HepG2 (cell line): Measurements from ENCODE around the gene LSM12. TPM values are rescaled to one million over a fixed set of nuclear protein-coding genes. Genes with fewer than 3 reads are reported as not detected.

Experiments
- ATAC-seq: fragments of 200-7000 bp; cut with Tn5 transposase; 3 replicates; pipeline ENCODE4 v1.9.1; 2020; ENCODE audit warnings: mild to moderate bottlenecking, moderate library complexity
- BruUV-seq: library from RNA; stranded (reverse); fragments of 400-500 nt; replicated peaks from 2 replicates; lab custom pipeline; 2021; lab: Mats Ljungman, UMichigan
- CTCF ChIA-PET: fragments of 300-600 bp; formaldehyde crosslinking; extraction: SDS; loops from one replicate; lab custom pipeline; 2021; ENCODE audit warnings: low total read pairs, inconsistent platforms, low intra/inter-chr PET ratio; lab: Yijun Ruan, JAX
- POLR2A ChIA-PET: fragments of 350-600 bp; sonication (Branson Sonifier 250); formaldehyde crosslinking; loops from one replicate; lab custom pipeline; 2020; ENCODE audit warnings: antibody characterized with exemption, inconsistent platforms; lab: Yijun Ruan, JAX
- DNase-seq: peaks from one replicate; pipeline ENCODE4 v3.0.0-alpha.2; 2015; ENCODE audit warnings: low spot score
- FAIRE-seq: peaks from 3 replicates; lab custom pipeline; 2011; peaks lifted over from hg19 to GRCh38; lab: Jason Lieb, UNC
- H2AFZ ChIP-seq: one replicate; pipeline ENCODE4 v1.6.1; 2011; ENCODE audit warnings: low read length, inconsistent platforms
- H3K27ac ChIP-seq: fragments of 300-600 bp; 3 replicates; pipeline ENCODE4 v1.8.0; 2011; ENCODE audit warnings: mixed run types, mild to moderate bottlenecking, mixed read lengths, low read length, inconsistent platforms; ENCODE audit not compliant: insufficient read depth; ENCODE audit errors: extremely low read length
- H3K27me3 ChIP-seq, 2 experiments: fragments of 200-600 bp in 1 of 2; 2 replicates in 1 of 2; 3 replicates in 1 of 2; pipeline versions ENCODE4 v1.6.0 to v1.8.0; 2011; ENCODE audit warnings: low read length in 2 of 2, mild to moderate bottlenecking in 2 of 2, moderate library complexity in 2 of 2, inconsistent platforms in 1 of 2; ENCODE audit not compliant: insufficient read depth in 2 of 2, control insufficient read depth in 1 of 2
- H3K36me3 ChIP-seq, 2 experiments: fragments of 200-600 bp in 1 of 2; replicated peaks in 1 of 2; 2 replicates in 1 of 2; 3 replicates in 1 of 2; pipeline versions ENCODE4 v1.5.1 to v1.8.0; 2011; ENCODE audit warnings: low read length in 2 of 2, inconsistent platforms in 1 of 2; ENCODE audit not compliant: insufficient read depth in 2 of 2, control insufficient read depth in 1 of 2
- H3K4me1 ChIP-seq: 2 replicates; pipeline ENCODE4 v1.5.1; 2012; ENCODE audit warnings: low read length, inconsistent platforms; ENCODE audit not compliant: insufficient read depth
- H3K4me2 ChIP-seq: 2 replicates; pipeline ENCODE4 v1.6.0; 2011; ENCODE audit warnings: low read depth, low read length, inconsistent platforms
- H3K4me3 ChIP-seq, 3 experiments: fragments of 200-600 bp in 1 of 3; sonication (generic), shearing (Covaris generic) in 1 of 3; replicated peaks in 1 of 3; 2 replicates each; pipeline ENCODE4 v1.5.1; 2011 to 2016; ENCODE audit warnings: low read length in 3 of 3, inconsistent platforms in 2 of 3, low read depth in 2 of 3, mild to moderate bottlenecking in 2 of 3, control low read depth in 1 of 3, mixed read lengths in 1 of 3; ENCODE audit not compliant: insufficient read depth in 1 of 3
- H3K79me2 ChIP-seq: one replicate; pipeline ENCODE4 v1.6.1; 2011; ENCODE audit warnings: low read length, inconsistent platforms; ENCODE audit not compliant: insufficient read depth
- H3K9ac ChIP-seq: 2 replicates; pipeline ENCODE4 v1.6.0; 2011; ENCODE audit warnings: mild to moderate bottlenecking, low read depth, low read length, inconsistent platforms; ENCODE audit not compliant: insufficient read depth
- H3K9me3 ChIP-seq: 2 replicates; pipeline ENCODE4 v1.5.1; 2012; ENCODE audit warnings: mild to moderate bottlenecking, low read length
- H4K20me1 ChIP-seq: 2 replicates; pipeline ENCODE4 v1.6.0; 2011; ENCODE audit warnings: inconsistent platforms, mild to moderate bottlenecking, low read length, moderate library complexity; ENCODE audit not compliant: insufficient read depth
- CBX1 ChIP-seq: IDR thresholded peaks from one replicate; pipeline ENCODE4 v1.6.1; 2016; ENCODE audit warnings: antibody characterized with exemption, low read depth
- HNRNPLL ChIP-seq: fragments of 200-400 bp; formaldehyde crosslinking; IDR thresholded peaks from 2 replicates; pipeline ENCODE4 v1.6.1; 2017; ENCODE audit warnings: mild to moderate bottlenecking, low read depth, low read length; ENCODE audit not compliant: poor library complexity, severe bottlenecking
- IRF9 ChIP-seq: sonication (generic); formaldehyde crosslinking; IDR thresholded peaks from 2 replicates; pipeline ENCODE4 v1.8.0; 2022; ENCODE audit warnings: missing genetic modification reagents, mild to moderate bottlenecking, borderline replicate concordance
- ISX ChIP-seq: sonication (generic); formaldehyde crosslinking; conservative IDR thresholded peaks from 2 replicates; pipeline ENCODE4 v1.5.0; 2020; ENCODE audit warnings: missing genetic modification reagents
- NFIC ChIP-seq: IDR thresholded peaks from 2 replicates; pipeline ENCODE4 v1.6.1; 2012; ENCODE audit warnings: mild to moderate bottlenecking, low read length, inconsistent platforms
- RBM22 ChIP-seq: fragments of 200-400 bp; formaldehyde crosslinking; optimal IDR thresholded peaks from 2 replicates; pipeline ENCODE3; 2017; ENCODE audit warnings: mild to moderate bottlenecking, low read length, moderate library complexity
- ZBTB14 ChIP-seq: sonication (generic); formaldehyde crosslinking; IDR thresholded peaks from 2 replicates; pipeline ENCODE4 v1.4.0; 2020; ENCODE audit warnings: missing genetic modification reagents
- ZC3H4 ChIP-seq: sonication (generic); formaldehyde crosslinking; IDR thresholded peaks from 2 replicates; pipeline ENCODE4 v1.4.0; 2020; ENCODE audit warnings: missing genetic modification reagents, borderline replicate concordance
- ZFP91 ChIP-seq: sonication (generic); formaldehyde crosslinking; IDR thresholded peaks from 2 replicates; pipeline ENCODE4 v1.9.0; 2022; ENCODE audit warnings: missing genetic modification reagents, mild to moderate bottlenecking, borderline replicate concordance
- ZNF275 ChIP-seq: sonication (generic); formaldehyde crosslinking; IDR thresholded peaks from 2 replicates; pipeline ENCODE4 v1.8.0; 2022; ENCODE audit warnings: missing genetic modification reagents, mild to moderate bottlenecking, inconsistent platforms, borderline replicate concordance
- ZNF282 ChIP-seq: fragments of 450-650 bp; IDR thresholded peaks from 2 replicates; pipeline ENCODE4 v1.6.1; 2018; ENCODE audit not compliant: partially characterized antibody
- ZNF576 ChIP-seq: sonication (generic); formaldehyde crosslinking; IDR thresholded peaks from 2 replicates; pipeline ENCODE4 v1.4.0; 2020; ENCODE audit warnings: mild to moderate bottlenecking, missing genetic modification reagents
- ZNF629 ChIP-seq: sonication (generic); formaldehyde crosslinking; conservative IDR thresholded peaks from 2 replicates; pipeline ENCODE4 v1.5.0; 2020; ENCODE audit warnings: missing genetic modification reagents
- WGBS: methylation state at CpG from one replicate; pipeline ENCODE4 v1.1.6; 2017; ENCODE audit warnings: low lambda C conversion rate; 5-methylcytosine and 5-hydroxymethylcytosine counted together
- in situ Hi-C: cut with HindIII; loops from 2 replicates; pipeline ENCODE4 v1.10.0; 2017; ENCODE audit warnings: low pct_unique_long_range_greater_than_20kb; ENCODE audit not compliant: extremely low pct_ligation_motif_present
- intact Hi-C: fragments of 100-400 bp; cut with micrococcal nuclease; formaldehyde crosslinking; loops from one replicate; pipeline ENCODE4 v1.10.0; 2022; ENCODE audit not compliant: unreplicated experiment
- polyA plus RNA-seq, 8 experiments: library from polyadenylated mRNA; depleted of rRNA in 3 of 8; stranded (reverse) in 7 of 8; unstranded in 1 of 8; fragments of >200 nt; fragmentation: Illumina TruSeq in 4 of 8; extraction: Trizol in 4 of 8; gene quantifications; 2 replicates each; pipeline versions ENCODE4 v1.2.1 to v1.2.3, GENCODE V29; 2011 to 2016; ENCODE audit warnings: low read depth in 4 of 8, missing spikeins in 1 of 8, mixed read lengths in 1 of 8; ENCODE audit not compliant: insufficient read depth in 1 of 8
- total RNA-seq, 5 experiments: library from RNA; depleted of rRNA; stranded (reverse); fragments of >200 nt; fragmentation: Illumina TruSeq; extraction: Trizol; gene quantifications; 2 replicates each; pipeline ENCODE4 v1.2.3, GENCODE V29; 2016; ENCODE audit warnings: low read depth in 1 of 5

Gene LSM12
- total and polyA plus RNA-seq, 2 of the 13 experiments (the other 11 are each of a cell fraction or from before 2014, with no cell fraction given) = 52.8 to 55.7 TPM

GRCh38 chr17:44033861-44034408 is 32.5 kb downstream of the LSM12 start:
- H3K27ac ChIP-seq = no peak overlapping the region
- no peak overlapping the region for H3K9ac ChIP-seq
- H4K20me1 ChIP-seq = no peaks in the 10 kb centered on the region
- H3K9me3 ChIP-seq = no peaks in the 10 kb centered on the region
- H3K27me3 ChIP-seq = no peaks in the 10 kb centered on the region
- H3K4me2 ChIP-seq = no peak overlapping the region
- intact Hi-C loops (no loop called here), in situ Hi-C loops (no loop called here)
- peaks cover 30 to 58% of the 10 kb centered on the region in 2 experiments for H3K36me3 ChIP-seq
- WGBS = 93% methylated on average over 3 of the region's 3 CpGs
- H3K79me2 ChIP-seq = no peaks in the 10 kb centered on the region
- peak; percentile 77 for TF ChIP-seq RBM22
- no peak for TF ChIP-seq ZNF576 (CRISPR knock-in tag)
- no peak overlapping the region for H3K4me3 ChIP-seq
- POLR2A ChIA-PET = no interaction called here
- peaks cover 8% of the 10 kb centered on the region; the same call in 1 of the 2 replicates for H3K4me1 ChIP-seq
- ATAC-seq (no peak), DNase-seq (no peak), FAIRE-seq (no peak)
- BruUV-seq = TSS peak; percentile 24
- H2AFZ ChIP-seq = no peak overlapping the region
- CTCF ChIA-PET = no interaction called here

- ATAC-seq = no peak
- Histone ChIP-seq H2AFZ (no peak overlapping the region), H3K9ac (no peak overlapping the region), H3K4me1 (no peaks in the 10 kb centered on the region), H3K9me3 (no peaks in the 10 kb centered on the region), H3K4me3 (no peak overlapping the region), H3K36me3 (peaks cover 6 to 29% of the 10 kb centered on the region in 2 experiments), H3K27ac (no peak overlapping the region), H3K27me3 (no peaks in the 10 kb centered on the region), H3K79me2 (no peaks in the 10 kb centered on the region), H4K20me1 (no peaks in the 10 kb centered on the region), H3K4me2 (no peak overlapping the region)
- WGBS = over 99% methylated on average over 3 of the region's 3 CpGs
- DNase-seq = no peak
- POLR2A ChIA-PET = no interaction called here
- intact Hi-C loops = no loop called here
- no TSS peak for BruUV-seq
- CTCF ChIA-PET = no interaction called here
- no peak for FAIRE-seq
- in situ Hi-C loops = no loop called here
- no peak for TF ChIP-seq ZFP91 (CRISPR knock-in tag)
- TF ChIP-seq ZNF282 = no peak
- TF ChIP-seq ISX (CRISPR knock-in tag) = no peak
- no peak for TF ChIP-seq ZNF275 (CRISPR knock-in tag)
- no peak for TF ChIP-seq HNRNPLL
- TF ChIP-seq ZC3H4 = no peak
- TF ChIP-seq IRF9 (CRISPR knock-in tag) = no peak
- no peak for TF ChIP-seq ZNF629 (CRISPR knock-in tag)
- no peak for TF ChIP-seq NFIC
- TF ChIP-seq CBX1 = no peak
- TF ChIP-seq ZBTB14 (CRISPR knock-in tag) = no peak
These were observed 36.0 kb downstream of the LSM12 start for GRCh38 chr17:44030482-44030881.
